ENCODE data around the gene CHD6. TPM values are rescaled to one million over a fixed set of nuclear protein-coding genes. Genes with fewer than 3 reads are reported as not detected.

Gene CHD6
- total RNA-seq, 1 experiment from 2014 or later = 8.5 TPM

DNA sequence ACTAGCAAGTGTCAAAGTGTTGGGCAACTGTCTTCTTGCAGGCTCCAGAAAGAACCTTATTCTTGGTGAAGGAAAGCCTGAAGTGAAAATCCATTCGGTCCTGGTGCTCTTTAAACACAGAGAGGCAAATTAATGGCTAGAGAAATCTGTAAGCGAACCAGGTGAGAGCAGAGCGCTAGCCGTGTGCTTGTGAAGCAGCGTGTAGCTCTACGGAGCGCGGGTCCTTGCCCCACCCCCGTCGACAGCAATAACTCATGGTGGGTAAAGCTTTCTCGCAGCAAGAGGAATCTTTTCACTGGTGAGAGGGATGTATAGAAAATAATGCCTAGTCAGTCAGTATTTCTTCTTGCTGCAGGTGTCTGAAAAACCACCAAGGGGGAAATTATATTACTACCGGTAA lies 214.6 kb downstream of the CHD6 start:
- no peak for DNase-seq (ENCODE audit: low spot score)

DNA sequence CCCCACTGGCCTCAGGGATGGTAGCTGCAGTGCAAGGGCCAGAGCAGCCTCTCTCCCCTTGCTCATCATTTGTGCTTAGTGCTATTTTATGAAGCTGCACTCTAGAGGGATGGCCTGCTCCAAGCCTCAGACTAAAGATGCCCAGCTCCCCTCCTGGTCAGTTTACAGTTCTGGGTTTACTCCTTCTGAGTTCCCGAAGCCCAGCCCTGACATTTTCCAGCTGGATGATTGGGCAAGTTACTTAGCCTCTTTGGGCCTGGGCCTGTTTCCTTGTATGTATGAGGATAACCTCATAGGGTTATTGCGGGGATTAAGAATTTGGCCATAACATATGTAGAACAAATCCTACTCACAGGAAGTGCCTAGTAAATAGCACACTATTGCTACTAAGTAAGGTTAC lies 219.8 kb downstream of the CHD6 start:
- DNase-seq (ENCODE audit: low spot score) = no peak

DNA sequence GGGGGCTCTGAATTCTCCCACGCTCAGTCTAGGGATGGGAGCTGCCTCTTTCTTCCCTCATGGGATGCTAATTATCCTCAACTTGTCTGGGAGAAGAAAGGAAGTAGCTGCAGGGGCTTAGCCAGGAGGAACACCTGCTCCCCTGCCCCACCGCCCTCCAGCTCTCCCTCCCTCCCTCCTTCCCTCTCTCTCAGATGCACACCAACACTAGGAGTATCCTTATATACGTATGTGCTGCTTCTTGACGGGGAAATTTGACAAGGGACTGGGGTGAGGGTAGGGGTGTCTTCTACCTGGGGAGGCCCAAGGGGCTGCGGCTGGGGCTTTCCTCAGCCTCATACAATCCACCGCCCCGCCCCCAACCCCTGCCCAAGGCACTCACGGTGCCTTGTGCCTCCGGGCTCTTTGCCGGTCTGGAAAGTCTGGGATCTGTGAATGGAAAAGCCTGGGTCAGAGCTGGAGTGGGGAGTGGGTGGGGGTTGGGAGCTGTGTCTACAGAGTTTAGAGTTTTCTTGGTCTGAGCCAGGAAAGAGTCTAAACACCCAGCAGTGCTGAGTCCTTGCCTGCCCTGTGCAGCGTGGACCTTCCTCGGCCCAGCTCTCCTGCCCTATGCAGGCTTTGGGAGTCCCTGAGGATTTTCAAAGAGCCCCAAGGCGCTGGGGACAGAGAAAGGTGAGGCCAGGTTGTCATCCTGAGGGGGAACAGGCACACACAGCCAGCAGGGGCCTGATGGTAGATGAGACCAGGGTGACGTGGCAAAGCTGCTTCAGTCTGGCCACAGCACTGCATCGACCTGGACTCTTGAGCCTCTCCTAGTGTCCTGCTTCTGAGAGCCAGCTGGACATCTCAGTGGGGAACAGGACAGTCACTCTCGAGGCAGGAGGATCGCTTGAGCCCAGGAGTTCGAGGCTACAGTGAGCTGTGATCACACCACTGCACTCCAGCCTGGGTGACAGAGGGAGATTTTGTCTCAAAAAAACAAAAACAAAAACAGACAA lies 222.2 kb downstream of the CHD6 start:
- DNase-seq (ENCODE audit: low spot score) = no peak

DNA sequence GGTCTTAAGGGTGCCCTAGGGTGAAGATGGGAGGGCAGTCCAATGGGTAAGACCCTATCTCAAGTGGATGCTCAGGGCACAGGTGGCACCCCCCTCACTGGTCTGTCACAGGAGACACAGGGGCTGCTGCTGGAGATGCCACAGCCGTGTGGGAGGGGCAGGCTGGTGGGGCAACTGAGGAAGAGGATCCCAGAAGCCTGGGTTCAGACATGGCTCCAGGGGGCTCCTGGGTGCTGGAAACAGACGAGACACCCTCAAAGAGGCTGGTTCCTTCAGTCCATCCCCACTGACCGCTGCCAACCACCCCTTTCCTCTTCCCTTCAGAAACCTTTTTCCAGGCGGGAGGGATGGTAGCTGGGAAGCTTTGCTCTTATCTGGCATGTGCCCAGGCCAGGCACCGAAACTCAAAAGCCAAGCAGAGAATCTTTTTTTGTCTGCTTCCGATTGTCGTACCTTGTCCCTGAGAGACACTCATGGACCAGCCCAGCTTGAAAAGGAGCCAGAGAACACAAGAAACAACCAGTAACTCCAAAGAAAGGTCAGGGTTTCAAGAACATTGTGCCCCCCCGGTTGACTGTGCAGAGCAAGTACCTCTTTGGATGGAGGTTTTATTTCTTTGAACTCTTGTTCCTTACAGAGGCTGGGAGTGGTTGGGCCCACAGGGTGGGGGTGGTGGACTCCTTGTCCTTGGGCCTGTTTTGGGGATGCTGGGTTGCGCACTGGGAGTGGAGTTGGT lies 223.1 kb downstream of the CHD6 start:
- DNase-seq (ENCODE audit: low spot score) = no peak

DNA sequence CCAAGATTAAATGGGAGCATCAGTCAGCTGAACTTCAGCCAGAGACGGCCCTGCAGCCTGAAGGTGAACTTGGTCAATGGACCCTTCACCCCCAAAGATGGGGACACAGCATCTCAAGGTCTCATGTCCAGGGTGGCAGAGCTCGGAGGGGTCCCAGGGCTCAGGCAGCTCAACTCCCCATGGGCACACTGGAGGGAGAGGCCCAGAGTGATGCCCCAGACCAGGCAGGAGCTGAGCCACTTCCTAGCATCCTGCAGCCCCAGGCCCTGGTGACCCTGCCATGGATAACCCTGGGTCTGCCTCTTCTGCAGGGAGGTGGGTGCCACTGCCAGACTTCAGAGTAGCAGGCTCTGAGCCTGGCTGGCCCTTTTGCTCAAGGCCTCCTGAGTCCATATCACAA lies 224.1 kb downstream of the CHD6 start:
- DNase-seq (ENCODE audit: low spot score) = no peak

DNA sequence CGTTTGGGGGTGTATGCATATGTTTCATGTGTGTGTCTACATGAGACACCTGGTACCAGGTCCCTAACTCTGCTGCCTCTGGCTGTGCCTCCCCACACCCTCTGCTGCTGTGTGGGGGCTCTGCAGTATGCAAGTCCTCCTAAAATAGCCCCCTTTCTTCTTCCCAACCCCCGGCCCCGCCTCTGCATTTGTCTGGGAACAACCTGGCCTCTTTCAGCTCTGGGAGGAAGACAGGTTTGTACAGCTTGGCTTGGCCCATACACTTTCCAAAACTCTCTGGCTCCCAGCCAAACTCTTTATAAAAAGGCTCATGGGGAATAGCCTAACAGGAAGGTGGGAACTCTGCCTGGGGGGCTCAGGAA lies 224.5 kb downstream of the CHD6 start:
- no peak for DNase-seq (ENCODE audit: low spot score)

DNA sequence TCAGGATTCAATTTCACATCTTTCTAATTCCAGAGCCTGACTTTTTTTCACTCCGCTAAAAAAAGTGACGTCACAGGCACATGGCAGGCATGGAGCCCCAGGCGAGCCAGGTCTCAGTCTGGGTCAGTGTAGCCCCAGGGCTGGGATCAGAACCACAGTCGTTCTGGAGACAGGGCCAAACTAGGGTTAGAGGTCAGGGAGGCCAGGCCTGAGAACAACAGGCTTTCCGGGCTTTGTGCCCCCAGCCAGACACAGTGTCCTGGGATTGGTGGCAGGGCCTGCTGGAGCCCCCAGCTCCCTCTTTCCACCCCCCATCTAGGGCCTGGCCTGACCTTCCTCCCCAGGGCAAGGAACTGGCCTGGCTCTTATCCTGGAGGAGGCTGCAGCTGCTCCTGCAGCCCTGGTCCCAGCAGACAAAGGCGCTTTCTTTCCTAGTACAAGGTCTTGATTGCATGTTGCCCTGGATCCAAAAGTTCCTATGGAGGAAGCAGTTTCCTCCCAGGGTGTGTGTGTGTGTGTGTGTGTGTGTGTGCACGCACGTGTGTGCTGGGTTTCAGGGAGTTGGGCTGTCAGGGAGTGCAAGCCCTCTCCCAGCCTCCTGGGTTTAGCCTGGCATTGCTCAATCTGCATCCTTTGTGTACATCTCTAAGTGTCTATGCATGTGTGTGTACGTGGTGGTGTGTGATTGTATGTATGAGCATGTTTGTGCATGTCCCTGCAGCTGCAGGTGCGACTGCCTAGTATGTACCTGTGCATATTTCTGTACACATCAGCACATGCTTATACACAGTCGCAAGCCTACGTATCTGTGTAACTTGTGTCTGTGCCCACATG lies 225.1 kb downstream of the CHD6 start:
- no peak for DNase-seq (ENCODE audit: low spot score)

DNA sequence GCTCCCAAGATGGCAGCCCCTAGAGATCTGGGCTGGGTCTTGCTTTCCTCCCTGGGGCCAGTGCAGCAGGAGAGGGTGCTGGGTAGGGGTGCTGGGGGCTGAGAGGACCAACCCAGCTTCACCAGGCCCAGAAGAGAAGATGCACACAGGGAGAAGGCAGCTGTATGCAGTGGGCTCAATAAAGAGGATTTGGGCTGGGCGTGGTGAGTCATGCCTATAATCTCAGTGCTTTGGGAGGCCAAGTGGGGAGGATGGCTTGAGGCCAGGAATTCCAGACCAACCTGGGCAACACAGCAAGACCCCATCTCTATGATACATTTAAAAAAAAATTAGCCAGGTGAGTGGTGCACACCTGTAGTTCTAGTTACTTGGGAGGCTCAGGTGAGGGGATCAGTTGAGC lies 225.9 kb downstream of the CHD6 start:
- DNase-seq (ENCODE audit: low spot score) = no peak

DNA sequence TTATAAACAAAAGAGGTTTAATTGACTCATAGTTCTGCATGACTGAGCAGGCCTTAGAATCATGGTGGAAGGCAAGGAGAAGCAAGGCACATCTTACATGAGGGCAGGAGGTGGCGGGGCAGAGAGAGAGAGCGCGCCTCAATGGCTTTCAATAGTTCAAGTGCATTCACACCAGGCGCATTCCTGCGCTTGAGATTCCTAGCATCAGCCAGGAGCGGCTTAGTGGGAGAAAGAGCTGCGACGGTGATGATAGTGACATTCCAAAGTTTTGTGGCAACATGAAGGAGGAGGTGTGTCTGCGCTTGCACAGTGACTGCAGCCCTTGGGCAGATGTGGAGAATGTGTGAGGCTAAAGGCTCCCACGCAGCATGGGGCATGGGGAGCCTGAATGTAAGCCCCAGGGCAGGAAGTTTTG lies 226.6 kb downstream of the CHD6 start:
- DNase-seq (ENCODE audit: low spot score) = no peak

DNA sequence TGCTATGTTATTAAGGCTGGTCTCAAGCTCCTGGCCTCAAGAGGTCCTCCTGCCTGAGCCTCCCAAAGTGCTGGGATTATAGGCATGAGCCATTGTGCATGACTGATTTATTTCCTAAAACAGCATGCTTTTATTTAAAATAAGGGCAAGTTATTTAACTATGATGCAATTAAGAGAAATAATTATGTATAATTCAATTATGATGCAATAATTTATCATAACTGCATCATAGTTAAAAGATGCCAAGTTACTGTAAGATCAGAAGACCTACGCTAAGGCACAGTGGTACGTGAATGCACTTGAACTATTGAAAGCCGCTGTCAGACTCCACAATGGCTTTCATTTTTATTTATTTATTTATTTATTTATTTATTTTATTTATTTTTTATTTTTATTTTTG lies 227.3 kb downstream of the CHD6 start:
- no peak for DNase-seq (ENCODE audit: low spot score)

DNA sequence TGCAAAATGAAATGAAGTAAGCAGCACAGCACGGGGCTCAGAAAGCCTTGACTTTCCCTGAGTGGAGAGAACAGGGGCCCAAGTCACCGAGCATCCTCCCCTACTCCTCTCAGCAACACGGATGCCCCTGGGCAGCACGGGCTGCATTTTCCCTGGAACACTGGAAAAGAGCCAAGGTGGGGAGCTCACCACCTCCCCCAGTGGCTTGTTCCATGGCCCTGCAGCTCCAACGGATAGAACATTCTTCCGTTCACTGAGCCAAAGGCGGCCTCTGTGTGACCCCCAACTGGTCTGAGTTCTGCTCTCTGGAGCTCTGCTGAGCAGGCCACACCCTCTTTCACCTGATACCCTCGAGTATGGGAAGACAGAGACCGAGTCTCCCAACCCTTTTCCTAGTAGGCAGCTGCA lies 230.7 kb downstream of the CHD6 start:
- DNase-seq (ENCODE audit: low spot score) = no peak

DNA sequence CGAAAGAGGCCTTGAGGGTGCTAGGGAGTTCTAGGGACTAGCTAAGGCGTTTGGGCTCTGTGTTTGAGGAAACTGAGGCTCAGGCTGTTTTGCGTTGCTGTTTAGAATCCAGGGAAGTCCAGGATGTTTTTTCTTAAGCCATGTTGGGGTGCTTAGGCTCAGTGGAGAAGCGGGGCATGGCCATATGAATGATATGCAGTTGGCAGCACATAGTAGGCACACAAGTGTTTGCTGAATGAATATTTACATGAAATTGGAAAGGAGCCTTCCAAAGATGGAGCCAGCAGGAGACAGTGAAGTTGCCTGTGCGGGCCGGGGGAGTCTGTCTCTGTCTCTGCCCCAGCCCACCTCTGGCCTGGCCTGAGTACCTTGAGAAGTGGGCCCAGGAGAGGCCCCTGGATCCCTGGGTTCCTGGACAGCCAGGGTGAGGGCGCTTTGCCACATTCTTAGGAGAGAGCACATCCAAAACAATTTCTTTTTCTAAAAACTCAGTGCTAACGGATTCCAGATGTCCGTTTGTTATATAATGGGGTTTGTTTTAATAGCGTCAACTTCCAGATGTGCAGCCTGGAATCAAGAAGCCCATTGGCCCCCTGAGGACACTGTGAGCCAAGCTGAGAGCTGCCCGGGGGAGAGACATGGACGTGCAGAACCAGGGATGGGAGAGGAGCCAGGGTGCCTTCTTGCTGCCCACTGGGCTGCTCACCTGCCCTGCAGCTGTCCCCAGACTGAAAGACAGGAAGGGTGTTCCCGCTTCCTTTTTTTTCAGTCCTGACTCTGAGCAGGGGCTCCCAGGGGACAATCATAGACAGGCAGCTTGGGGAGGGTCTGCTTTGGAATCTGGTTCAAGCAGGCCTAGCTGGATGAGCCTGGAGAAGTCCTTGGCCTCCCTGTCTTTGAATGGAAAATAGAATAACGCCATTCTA lies 231.4 kb downstream of the CHD6 start:
- DNase-seq (ENCODE audit: low spot score) = no peak

DNA sequence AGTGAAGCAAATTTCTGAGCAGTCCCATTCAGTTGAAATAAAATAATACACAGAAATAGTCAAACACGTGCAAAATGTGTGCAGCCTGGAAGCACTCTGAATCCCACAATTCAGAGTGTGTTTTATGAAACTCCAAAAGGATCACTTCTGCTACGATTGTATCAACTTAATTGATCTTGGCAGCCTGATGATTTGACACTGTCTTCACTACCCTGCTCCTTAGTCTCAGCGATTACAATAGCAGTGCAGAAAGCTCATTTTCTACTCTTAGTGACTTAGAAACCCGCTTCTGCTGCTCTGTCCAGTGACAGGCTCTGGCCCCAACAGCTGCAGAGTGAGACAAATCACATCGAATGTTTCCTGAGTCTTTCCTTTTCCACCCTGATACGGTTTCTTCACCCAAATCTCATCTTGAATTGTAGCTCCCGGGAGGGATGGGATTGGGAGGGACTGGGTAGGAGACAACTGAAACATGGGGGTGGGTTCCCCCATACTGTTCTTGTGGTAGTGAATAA lies 235.3 kb downstream of the CHD6 start:
- DNase-seq (ENCODE audit: low spot score) = no peak

DNA sequence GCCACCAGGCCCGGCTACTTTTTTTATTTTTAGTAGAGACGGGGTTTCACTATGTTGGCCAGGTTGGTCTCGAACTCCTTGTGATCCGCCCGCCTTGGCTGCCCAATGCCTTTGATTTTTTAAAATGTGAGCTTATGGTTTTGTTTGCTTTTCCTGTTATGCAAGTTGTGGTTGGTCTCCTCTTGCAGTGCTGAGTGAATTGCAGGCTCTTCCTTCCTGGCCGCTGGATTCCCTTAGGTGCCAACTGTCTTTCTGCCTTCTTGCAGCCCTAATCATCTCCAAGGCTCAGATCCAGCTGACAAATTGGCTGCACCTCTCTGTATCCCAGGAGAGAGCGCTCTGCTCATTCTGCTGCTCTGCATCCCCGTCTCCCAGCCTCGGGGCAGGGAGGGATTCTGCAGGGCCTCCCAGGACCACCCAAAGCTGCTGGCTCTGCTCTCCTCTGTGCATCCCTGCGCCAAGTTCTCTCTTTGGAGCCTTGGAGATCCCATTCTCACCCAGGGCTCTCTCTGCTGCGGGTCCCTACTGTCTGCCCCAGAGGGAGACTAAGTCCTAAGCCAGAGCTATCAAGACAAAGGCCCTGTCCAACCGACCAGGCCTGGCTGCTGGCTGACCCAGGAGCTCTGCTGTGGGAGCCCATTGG lies 237.5 kb downstream of the CHD6 start:
- DNase-seq (ENCODE audit: low spot score) = no peak

DNA sequence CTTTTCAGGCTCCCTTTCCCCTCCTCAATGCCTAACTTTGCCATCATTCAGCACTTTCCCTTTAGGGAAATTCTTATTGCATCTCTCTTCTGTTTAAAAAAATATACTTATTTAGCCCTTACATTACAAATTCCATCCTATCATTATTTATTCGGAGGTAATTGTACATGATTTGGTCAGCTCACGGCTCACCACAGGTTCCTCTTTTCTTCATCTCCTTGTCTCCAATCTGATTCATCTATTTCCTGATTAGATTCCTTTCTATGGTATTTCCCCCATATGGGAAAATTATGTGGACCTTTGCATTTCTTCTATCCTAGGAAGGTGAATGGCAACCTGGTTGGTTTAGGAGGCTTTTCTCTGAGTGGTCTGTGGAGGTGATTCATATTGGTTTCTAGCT lies 238.6 kb downstream of the CHD6 start:
- DNase-seq (ENCODE audit: low spot score) = no peak

DNA sequence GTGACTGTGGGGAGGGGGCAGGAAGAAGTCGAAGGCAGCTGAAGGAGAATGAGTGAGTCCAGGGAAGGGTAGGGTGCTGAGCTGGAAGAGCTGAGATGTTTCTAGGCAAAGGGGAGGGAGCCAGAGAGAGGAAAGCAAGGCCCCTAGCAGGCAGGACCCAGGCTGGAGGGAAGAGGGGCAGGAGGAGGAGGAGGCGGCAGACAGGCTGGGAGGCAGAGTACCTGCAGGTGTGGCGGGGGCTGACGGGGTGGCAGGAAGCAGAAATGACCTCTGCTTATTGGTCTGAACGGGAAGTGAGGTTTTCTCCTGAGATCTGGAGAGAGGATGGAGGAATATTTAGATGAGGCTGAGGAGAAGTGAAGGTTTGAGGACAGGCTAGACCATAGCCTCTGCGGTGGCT lies 240.9 kb downstream of the CHD6 start:
- no peak for DNase-seq (ENCODE audit: low spot score)

DNA sequence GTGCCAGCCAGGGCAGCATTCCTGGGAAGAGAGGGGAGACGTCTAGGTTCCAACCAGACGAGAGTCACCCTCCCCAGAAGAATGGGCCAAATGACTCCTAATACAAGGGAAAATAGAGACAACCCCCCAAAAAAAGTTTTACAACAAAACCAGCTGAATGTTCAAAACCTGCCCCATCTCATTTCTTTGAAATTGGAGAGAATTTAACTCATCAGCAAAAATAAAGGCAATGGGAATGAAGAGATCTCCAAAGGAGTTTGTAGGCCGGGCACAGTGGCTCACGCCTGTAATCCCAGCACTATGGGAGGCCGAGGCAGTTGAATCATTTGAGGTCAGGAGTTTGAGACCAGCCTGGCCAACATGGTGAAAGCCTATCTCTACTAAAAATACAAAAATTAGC lies 241.8 kb downstream of the CHD6 start:
- no peak for DNase-seq (ENCODE audit: low spot score)

DNA sequence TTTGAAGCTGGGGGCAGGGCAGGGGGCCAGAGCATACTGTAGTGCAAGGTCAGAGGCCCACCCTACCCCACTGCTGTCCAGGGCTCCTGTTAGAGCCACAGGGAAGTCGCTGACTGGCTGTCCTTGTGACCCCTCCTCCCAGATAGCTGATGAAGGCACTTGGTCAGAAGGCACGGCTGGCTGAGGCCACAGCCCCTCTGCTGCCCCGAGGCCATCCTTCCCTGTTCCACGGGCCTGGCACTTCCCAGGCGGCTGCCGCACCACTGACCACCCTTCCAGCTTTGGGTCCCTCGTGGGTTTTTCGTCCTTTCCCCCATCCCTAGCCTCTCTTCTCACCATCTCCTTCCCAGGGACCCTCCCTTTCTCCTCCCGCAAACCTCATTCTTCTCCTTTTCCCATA lies 242.3 kb downstream of the CHD6 start:
- DNase-seq (ENCODE audit: low spot score) = no peak

DNA sequence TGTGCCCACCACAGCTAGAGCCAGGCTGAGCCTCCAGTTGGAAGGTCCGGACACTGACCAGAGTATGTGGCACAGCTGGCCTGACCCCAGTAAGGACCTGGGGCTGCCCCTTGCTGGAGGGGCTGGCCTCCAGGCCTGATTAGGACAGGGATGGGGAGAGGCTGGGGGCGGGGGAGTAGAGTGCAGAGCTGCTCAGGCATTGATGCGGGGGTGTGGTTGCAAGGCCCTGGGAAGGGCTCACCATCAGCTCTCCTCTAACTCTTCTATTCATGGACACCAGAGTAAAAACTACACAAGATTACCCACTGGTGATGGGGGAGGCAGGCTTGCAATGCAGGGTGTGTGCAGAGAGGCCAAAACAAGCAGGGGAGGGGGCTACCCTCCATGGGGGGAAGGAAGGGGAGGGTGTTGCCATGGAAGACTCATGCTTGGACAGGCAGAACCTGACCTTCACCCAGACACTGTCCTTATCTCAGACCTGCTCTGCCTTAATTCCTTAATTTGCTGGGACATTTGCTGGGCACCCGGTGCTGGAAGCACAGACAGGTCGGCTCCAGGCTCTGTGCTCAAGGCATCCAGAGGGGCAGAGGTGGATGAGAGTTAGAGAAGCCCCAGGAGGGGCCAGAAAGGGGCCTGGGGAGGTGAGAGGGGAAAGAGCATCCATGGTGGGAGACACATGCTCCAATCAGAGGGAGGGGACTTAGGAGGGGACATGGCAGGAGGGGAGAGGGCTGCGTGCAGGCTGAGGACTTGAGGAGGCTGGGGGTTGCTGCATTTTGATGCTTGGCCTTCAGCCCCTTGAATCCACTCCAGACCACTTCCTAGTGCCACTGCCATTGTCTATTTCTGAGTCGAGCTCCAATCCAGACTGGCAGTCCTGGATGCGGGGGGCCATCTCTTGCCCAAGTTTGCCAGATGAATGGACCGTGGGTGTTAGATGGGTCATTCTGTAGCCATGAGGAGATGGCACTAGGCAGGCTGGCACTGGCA lies 244.0 kb downstream of the CHD6 start:
- DNase-seq (ENCODE audit: low spot score) = no peak
